HUES64 (cell line): ENCODE measurements around the gene BRD4.

Source experiments
- H3K27ac ChIP-seq: 2 replicates; pipeline ENCODE4 v1.7.0; 2013; ENCODE audit warnings: low read depth, low read length, inconsistent platforms
- H3K27me3 ChIP-seq: 2 replicates; pipeline ENCODE4 v1.6.1; 2013; ENCODE audit warnings: mild to moderate bottlenecking, low read length; ENCODE audit not compliant: insufficient read depth
- H3K36me3 ChIP-seq: 2 replicates; pipeline ENCODE4 v1.6.1; 2013; ENCODE audit warnings: mild to moderate bottlenecking, low read length; ENCODE audit not compliant: insufficient read depth
- H3K4me1 ChIP-seq: 2 replicates; pipeline ENCODE4 v1.6.1; 2013; ENCODE audit warnings: mild to moderate bottlenecking, low read length, moderate library complexity; ENCODE audit not compliant: insufficient read depth
- H3K4me3 ChIP-seq: 2 replicates; pipeline ENCODE4 v1.5.1; 2013; ENCODE audit warnings: mild to moderate bottlenecking, low read length, moderate library complexity
- H3K9ac ChIP-seq: 2 replicates; pipeline ENCODE4 v1.6.1; 2013; ENCODE audit warnings: mild to moderate bottlenecking, low read depth, low read length
- H3K9me3 ChIP-seq: 2 replicates; pipeline ENCODE4 v1.6.1; 2013; ENCODE audit warnings: low read depth, low read length; ENCODE audit not compliant: insufficient read depth
- WGBS: fragments of 150-250, 120-280 bp; methylation state at CpG from one replicate; pipeline ENCODE4 v1.1.7; 2013; ENCODE audit warnings: missing lambda C conversion rate; 5-methylcytosine and 5-hydroxymethylcytosine counted together

BRD4 gene

GRCh38 chr19:15328312-15328711 lies 4.0 kb downstream of the BRD4 start:
- H3K9ac ChIP-seq: no peak overlapping the region
- H3K36me3 ChIP-seq: no peaks in the 10 kb centered on the region
- no peak overlapping the region for H3K4me3 ChIP-seq
- 92% methylated on average over 10 of the region's 10 CpGs for WGBS
- H3K27ac ChIP-seq: no peak overlapping the region
- no peaks in the 10 kb centered on the region for H3K9me3 ChIP-seq
- peaks cover 28% of the 10 kb centered on the region for H3K4me1 ChIP-seq
- H3K27me3 ChIP-seq: no peaks in the 10 kb centered on the region

GRCh38 chr19:15324791-15325519 lies 7.4 kb downstream of the BRD4 start:
- Histone ChIP-seq H3K4me1 (peaks cover 27% of the 10 kb centered on the region), H3K9me3 (no peaks in the 10 kb centered on the region), H3K27me3 (no peaks in the 10 kb centered on the region), H3K27ac (no peak overlapping the region), H3K4me3 (no peak overlapping the region), H3K36me3 (no peaks in the 10 kb centered on the region), H3K9ac (no peak overlapping the region)
- WGBS: 72% methylated on average over 6 of the region's 6 CpGs

GRCh38 chr19:15323496-15324235 lies 8.7 kb downstream of the BRD4 start:
- WGBS: 84% methylated on average over 5 of the region's 5 CpGs
- no peak overlapping the region for H3K9ac ChIP-seq
- H3K4me3 ChIP-seq: no peak overlapping the region
- H3K27me3 ChIP-seq: no peaks in the 10 kb centered on the region
- H3K36me3 ChIP-seq: no peaks in the 10 kb centered on the region
- H3K27ac ChIP-seq: no peak overlapping the region
- H3K4me1 ChIP-seq: peaks cover 25% of the 10 kb centered on the region
- no peaks in the 10 kb centered on the region for H3K9me3 ChIP-seq

GRCh38 chr19:15321739-15322138 lies 10.6 kb downstream of the BRD4 start:
- H3K36me3 ChIP-seq: no peaks in the 10 kb centered on the region
- H3K9me3 ChIP-seq: no peaks in the 10 kb centered on the region
- H3K4me1 ChIP-seq: peaks cover 38% of the 10 kb centered on the region
- no peak overlapping the region for H3K4me3 ChIP-seq
- no peaks in the 10 kb centered on the region for H3K27me3 ChIP-seq
- no peak overlapping the region for H3K9ac ChIP-seq
- 91% methylated on average over 2 of the region's 2 CpGs for WGBS
- H3K27ac ChIP-seq: no peak overlapping the region

- no peak overlapping the region for H3K9ac ChIP-seq
- no peak overlapping the region for H3K4me3 ChIP-seq
- peaks cover 33% of the 10 kb centered on the region for H3K4me1 ChIP-seq
- H3K27ac ChIP-seq: no peak overlapping the region
- 95% methylated on average over 3 of the region's 4 CpGs for WGBS
- no peaks in the 10 kb centered on the region for H3K9me3 ChIP-seq
- no peaks in the 10 kb centered on the region for H3K36me3 ChIP-seq
- no peaks in the 10 kb centered on the region for H3K27me3 ChIP-seq
These were observed 12.2 kb downstream of the BRD4 start for GRCh38 chr19:15320116-15320515.

GRCh38 chr19:15318241-15318691 lies 14.1 kb downstream of the BRD4 start:
- no peak overlapping the region for H3K27ac ChIP-seq

GRCh38 chr19:15317392-15318071 lies 14.8 kb downstream of the BRD4 start:
- WGBS: 58% methylated on average over 3 of the region's 3 CpGs
- peaks cover 31% of the 10 kb centered on the region for H3K4me1 ChIP-seq

More at GRCh38 chr19:15318241-15318691, 14.1 kb downstream of the BRD4 start:
- Histone ChIP-seq H3K4me1 (peaks cover 31% of the 10 kb centered on the region), H3K36me3 (no peaks in the 10 kb centered on the region), H3K9me3 (no peaks in the 10 kb centered on the region), H3K4me3 (no peak overlapping the region), H3K9ac (no peak overlapping the region), H3K27me3 (no peaks in the 10 kb centered on the region)
- 84% methylated on average over 5 of the region's 6 CpGs for WGBS

GRCh38 chr19:15316498-15316897 lies 15.8 kb downstream of the BRD4 start:
- no peaks in the 10 kb centered on the region for H3K27me3 ChIP-seq
- peaks cover 31% of the 10 kb centered on the region for H3K4me1 ChIP-seq
- H3K4me3 ChIP-seq: no peak overlapping the region
- no peaks in the 10 kb centered on the region for H3K36me3 ChIP-seq
- no peak overlapping the region for H3K9ac ChIP-seq
- H3K9me3 ChIP-seq: no peaks in the 10 kb centered on the region
- H3K27ac ChIP-seq: no peak overlapping the region; the same call in 1 of the 2 replicates
- 96% methylated on average over 2 of the region's 2 CpGs for WGBS

More at GRCh38 chr19:15317392-15318071, 14.8 kb downstream of the BRD4 start:
- Histone ChIP-seq H3K9me3 (no peaks in the 10 kb centered on the region), H3K4me3 (no peak overlapping the region), H3K27me3 (no peaks in the 10 kb centered on the region), H3K9ac (no peak overlapping the region), H3K27ac (no peak overlapping the region), H3K36me3 (no peaks in the 10 kb centered on the region)

GRCh38 chr19:15315101-15315500 lies 17.2 kb downstream of the BRD4 start:
- Histone ChIP-seq H3K27me3 (no peaks in the 10 kb centered on the region), H3K36me3 (no peaks in the 10 kb centered on the region), H3K27ac (no peak overlapping the region), H3K9me3 (no peaks in the 10 kb centered on the region), H3K4me3 (no peak overlapping the region), H3K4me1 (peaks cover 27% of the 10 kb centered on the region), H3K9ac (no peak overlapping the region)
- 93% methylated on average over 6 of the region's 6 CpGs for WGBS

GRCh38 chr19:15313649-15314279 lies 18.6 kb downstream of the BRD4 start:
- Histone ChIP-seq H3K27me3 (no peaks in the 10 kb centered on the region), H3K9me3 (no peaks in the 10 kb centered on the region), H3K4me3 (no peak overlapping the region), H3K9ac (no peak overlapping the region), H3K27ac (no peak overlapping the region), H3K36me3 (no peaks in the 10 kb centered on the region), H3K4me1 (peaks cover 26% of the 10 kb centered on the region)
- 96% methylated on average over 7 of the region's 7 CpGs for WGBS

GRCh38 chr19:15307169-15307568 lies 25.2 kb downstream of the BRD4 start:
- no peak overlapping the region for H3K27ac ChIP-seq
- 97% methylated on average over 2 of the region's 2 CpGs for WGBS

More at GRCh38 chr19:15307169-15307568, 25.2 kb downstream of the BRD4 start:
- Histone ChIP-seq H3K36me3 (no peaks in the 10 kb centered on the region), H3K27me3 (no peaks in the 10 kb centered on the region), H3K4me3 (no peak overlapping the region), H3K4me1 (peaks cover 6% of the 10 kb centered on the region; the same call in 1 of the 2 replicates), H3K9ac (no peak overlapping the region), H3K9me3 (no peaks in the 10 kb centered on the region)
